SHP77 treated with DMSO at 0.1 percent for 48 hours (cell line): ENCODE measurements around the gene TPMT.
A peak's percentile ranks its signal among the peaks of the same experiment; 100 is the strongest.
"Not testable (repeated sequence)": the region's sequence is repeated elsewhere in the genome, so short reads cannot be mapped to it uniquely, and the experiment has no call there.

Experiments used
- DNase-seq: peaks from one replicate; lab custom pipeline; 2025; lab: John Stamatoyannopoulos, UW

The TPMT gene

DNA sequence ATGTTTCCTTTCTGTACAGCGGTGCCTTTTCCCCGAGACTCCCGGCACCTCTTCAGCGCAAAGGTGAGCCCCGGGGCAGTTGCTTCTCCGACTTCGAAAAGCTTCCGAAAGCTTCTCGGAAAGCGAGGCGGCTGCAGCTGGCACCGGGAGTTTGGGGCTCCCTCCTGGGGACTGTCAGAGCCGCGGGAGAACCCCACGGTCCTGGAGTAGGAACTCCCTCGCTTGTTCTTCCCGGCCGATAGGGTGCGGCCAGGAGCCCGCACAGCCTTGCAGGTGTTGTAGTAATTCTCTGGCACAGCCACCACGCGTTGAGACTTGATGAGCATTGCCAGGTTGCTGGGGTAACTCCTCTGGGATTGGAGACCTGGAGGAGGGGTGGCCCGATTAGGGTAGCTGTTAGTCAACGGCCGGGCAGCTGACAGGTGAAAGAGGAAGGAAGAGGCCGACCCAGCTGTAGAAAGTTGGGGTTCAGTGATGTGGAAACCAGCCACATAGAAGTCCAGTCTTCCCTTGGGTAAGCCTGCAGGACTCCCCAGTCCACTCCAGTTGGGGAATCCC is 1.1 kb upstream of the TPMT start:
- DNase-seq: peak; percentile 62

DNA sequence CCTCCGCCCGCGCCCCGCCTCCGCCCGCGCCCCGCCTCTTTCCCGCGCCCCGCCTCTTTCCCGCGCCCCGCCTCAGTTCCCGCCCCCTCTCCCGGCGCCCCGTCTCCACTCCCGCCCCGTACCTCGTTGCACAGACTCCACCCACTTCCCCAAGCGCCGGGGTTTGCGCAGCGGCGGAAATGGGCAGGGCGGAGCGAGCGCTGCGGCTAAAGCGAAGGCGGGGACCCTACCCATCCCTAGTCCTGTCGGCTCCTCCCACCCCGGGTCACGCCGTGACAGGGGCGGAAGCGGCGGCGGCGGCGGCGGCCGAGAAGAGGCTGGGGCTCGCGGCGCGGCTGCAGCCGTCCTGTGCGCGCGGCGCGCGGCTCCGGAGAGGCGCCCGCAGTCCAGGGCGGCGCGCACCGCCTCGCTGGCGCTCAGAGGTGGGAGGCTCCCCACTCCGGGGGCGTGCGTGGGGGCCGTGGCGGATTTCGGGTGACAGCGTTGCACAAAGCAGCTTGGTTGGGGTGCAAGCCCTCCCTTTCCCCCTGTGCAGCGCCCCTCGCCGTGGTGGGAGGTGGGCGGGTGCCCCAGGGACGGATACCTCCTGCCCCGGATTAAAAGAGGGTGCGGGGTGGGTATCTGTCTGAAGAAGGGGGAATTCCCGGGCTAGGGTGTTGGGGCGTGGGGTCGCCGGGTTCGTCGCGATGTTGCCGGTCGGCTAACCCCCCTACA is 430 bp upstream of the TPMT start, which contains the start of gene KDM1B:
TSS of gene KDM1B (plus strand) at position 273 of the 714 bp plus-strand sequence. CDS start 4,474 bp downstream, outside the sequence.
- DNase-seq: peak; percentile 84

DNA sequence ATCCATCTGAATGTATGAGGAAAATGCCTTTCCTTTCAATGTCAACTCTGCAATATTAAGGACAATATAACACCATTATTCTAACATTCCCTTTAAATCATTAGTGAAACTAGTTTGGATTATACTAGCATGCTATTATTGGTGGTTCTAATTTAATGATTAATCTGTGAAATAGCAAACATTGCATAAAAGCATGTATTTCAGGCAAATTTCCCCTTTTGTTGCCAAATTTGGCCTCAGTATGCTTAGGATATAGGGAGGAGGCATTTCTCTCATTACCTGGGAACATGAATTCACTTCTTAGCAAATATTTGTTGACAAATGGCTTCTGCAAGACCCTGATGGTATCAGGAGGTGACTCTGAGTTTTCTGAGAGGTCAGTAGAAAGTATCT is 1.6 kb downstream of the TPMT start:
- no peak for DNase-seq

DNA sequence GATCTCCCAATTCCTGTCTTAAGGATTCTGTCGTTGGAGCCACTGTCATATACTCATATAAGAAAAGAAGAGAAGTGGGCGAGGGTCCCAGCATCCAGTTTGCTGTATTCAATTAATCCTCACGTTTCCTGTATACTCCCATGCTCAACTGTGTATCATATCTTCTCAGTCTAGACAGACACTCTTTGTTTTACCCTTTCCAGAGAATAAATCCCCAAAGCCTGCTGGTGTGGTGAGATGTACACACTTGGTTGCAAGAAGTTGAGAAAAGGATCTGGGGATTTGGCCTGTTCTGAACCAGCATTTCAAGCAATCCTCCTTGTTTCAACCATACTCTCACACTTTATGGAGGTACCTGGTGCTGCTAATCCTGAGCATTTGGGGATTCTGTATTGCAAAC is 3.1 kb downstream of the TPMT start:
- DNase-seq: no peak

DNA sequence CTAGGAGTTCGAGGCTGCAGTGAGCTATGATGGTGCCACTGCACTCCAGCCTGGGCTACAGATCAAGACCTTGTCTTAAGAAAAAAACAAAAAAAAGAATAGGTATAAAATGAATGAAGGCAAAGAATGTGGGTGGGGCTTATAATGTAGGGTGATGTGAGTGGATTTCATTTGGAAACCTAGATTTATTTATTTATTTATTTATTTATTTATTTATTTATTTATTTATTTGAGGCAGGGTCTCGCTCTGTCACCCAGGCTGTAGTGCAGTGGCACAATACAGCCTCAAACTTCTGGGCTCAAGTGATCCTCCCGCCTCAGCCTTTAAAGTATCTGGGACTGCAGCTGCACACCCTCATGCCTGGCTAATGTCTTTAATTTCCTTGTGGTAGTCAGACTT is 3.5 kb downstream of the TPMT start:
- DNase-seq: not testable (repeated sequence)

DNA sequence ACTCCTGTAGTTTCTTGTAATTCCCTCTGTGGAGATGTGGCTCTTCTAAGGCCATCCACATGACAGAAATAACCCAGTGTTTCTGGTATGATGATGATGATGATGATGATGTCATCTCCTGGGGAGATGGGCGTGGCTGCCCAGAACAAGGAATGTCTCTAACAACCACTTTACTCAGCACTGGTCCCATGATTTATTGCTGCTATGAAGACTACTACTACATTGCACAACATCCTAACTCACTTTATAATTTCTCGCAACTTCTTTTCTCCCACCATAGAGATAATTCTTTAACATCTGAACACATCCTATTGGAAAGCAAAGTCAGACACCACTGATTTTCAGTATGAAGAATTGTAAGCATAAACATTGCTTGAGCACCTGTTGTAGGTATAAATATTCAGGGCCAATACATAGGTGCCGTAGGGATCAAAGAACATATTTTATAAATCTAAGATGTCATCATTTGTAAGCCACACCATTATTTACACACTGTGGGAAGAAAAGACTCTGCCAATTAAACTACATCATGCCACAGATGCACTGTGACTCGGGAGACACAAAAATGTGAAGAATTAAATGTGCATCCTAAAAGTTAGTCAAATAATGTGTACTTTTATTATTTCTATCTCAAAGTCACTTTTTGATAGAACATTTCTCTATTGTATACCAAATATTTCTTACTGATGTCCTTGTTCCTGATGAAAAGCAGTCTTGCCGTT is 6.4 kb downstream of the TPMT start:
- no peak for DNase-seq

DNA sequence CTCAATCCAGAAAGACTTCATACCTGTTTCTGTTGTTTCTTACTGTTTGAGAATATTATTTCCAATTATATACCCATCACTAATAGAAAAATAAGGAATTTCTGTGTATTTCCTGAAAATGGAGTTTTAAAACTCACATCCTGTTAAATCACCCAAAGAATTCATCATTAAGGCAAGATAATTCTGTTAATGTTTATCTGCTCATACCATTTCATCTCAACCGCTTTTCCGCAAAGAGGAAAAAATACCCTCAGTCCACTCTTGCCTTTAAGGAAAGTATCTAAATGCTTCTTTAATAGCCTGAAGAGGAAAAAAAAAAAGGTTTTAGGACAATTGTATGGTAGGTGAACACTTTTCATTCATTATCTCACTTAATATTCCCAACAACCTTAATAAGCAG is 7.3 kb downstream of the TPMT start:
- DNase-seq: no peak

DNA sequence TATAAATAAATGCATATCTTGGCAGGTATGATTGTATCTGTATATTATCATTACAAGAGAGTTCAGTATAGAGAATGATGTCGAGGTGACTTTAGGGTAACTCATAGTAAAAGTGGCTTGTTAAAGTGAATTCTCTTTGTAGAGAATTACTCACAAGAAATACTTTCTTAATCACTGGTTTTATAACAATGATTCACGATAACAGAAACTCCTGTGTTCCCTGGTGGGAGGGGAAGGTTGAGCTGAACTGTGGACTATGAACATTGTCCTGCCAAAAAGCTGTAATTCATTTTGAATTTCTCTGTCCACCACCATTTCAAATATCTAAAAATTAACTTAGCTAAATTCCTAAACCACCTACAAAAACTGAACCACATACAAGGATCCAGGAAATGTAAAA is 7.7 kb downstream of the TPMT start:
- DNase-seq: no peak

DNA sequence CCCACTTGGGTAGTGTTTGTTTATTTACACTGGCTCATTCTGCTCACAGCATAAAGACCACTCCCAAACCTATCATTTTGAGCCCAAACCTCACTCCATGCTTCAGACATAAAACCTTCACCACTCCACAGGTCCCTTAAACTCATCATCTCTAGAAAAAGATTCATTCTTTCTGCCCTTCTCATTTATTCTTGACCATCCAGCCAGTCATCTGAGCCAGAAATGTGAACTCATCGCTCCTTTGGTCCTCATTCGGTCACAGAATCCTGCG is 12.4 kb downstream of the TPMT start:
- DNase-seq: no peak

DNA sequence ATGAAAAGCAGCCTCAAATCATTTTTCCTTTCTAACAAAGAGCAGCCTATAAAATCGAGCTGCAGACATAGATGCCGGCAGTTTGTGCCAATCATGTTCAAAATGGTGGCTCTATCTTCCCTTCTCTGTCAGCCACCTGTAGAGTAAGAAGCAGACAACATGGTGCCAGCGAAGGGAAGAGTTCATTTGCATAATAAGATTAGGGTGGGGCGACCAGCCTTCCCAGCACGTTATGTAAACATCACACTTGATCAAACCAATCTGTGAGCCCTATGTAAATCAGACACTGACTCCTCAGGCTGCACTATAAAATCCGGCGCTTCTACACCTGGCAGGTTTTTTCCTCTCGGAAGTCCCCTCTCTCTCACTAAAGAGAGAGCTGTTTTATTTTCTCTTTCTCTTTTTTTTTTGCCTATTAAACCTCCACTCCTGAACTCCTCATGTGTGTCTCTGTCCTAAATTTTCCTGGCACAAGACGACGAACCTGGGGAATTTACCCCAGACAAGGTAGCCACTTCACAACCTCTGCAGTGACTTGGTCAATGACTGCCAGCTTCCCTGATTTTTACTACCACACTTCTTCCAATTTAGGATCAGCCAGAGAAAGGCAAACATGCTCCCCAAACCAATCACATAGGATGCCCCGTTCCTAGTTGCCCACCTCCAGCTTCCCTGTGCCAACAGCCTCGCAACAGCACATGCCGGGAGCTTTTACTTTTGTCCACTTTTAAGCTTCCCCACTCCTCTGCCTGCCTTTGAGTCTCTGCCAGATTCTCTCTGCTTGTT is 12.9 kb downstream of the TPMT start:
- DNase-seq: no peak

DNA sequence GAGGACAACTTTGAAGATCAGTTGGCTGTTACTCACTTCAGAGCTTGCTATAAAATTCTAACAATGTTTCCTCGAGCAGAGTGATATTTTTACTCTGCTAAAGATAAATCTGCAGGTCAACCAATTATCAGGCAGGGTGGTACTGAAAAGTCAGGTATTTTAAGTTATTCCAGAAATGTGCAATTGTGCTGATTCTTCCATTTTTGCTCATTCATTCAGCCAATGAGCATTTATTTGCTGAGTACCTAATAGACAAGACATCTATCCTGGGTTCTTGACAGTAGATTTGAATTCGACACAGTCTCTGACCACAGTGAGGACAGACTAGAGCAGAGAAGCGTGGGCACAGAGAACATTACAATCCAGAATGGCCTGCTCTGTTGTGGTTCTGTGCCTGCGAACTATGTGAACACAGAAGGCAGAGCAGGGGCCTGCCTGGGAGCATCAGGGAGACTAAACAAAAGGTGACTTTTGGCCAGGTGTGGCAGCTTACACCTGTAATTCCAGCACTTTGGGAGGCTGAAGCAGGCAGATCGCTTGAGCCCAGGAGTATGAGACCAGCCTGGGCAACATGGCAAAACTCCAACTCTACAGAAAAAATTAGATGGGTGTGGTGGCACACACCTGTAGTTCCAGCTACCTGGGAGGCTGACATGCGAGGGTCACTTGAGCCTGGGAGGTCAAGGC is 14.8 kb downstream of the TPMT start:
- no peak for DNase-seq

DNA sequence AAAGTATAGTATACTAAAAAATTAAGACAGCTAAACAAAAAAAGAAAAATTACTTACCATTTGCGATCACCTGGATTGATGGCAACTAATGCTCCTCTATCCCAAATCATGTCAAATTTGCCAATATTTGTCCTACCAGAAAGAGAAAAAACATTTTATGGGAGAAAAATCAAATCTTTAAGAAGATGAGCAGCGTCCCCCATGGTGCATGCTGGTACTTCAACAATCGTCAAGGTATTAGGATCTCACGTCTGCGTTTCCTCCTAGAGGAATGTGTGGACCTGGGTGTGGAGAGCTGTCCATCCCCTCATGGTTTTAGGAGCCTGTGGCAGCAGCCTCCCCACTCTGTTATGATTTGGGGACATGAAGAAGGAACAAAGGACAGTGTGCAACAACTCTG is 16.0 kb downstream of the TPMT start:
- DNase-seq: no peak

DNA sequence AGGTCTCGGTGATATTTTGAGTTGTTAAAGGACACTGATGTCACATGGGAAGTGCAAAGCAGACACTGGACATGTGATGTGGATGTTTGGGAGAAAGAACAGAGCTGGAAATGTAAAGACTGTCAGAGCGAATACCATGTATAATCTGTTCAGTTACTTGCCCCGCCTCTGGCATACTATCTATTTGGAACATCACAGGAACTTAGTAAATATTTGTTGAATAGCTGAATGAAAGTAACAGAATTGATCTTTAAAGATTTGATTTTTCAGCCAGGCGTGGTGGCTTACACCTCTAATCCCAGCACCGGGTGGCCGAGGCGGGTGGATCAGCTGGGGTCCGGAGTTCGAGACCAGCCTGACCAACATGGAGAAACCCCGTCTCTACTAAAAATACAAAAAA is 18.6 kb downstream of the TPMT start:
- no peak for DNase-seq

DNA sequence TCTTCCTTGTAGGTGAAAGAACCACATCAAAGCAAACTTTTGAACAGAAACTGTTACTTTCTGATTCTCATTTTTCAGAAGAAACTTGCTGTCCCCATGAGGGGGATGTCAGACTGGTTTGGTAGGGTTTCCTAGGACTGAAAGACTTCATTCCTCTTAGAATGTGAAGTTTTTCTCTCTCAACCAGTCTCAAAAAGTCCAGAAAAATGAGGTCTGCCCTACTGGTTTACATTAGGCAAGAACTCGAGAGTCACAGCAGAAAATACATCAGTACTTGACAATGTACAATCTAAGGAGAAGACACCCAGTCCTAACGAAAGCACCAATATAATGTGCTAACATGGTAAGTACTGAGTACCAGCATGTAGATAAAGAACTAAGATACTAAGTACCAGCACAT is 19.7 kb downstream of the TPMT start:
- DNase-seq: no peak

DNA sequence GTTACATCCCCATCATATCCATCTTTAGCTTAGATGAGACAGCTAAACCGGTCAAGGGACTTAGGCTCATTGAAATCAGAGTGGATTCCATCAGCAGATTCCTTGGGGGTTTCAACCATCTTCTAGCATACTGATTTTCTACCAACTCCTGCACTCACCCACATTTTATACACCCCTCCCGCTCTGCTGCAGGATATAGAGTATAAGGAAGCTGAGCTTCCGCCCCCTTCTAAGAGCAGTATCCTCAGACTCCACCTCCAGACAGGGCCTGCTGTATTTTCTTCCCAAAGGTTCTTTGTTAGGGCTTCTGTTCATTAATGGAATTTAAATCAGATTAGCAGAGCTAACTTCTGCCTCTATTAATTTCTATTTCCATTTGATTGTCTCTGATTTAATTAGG is 22.5 kb downstream of the TPMT start:
- DNase-seq: no peak

DNA sequence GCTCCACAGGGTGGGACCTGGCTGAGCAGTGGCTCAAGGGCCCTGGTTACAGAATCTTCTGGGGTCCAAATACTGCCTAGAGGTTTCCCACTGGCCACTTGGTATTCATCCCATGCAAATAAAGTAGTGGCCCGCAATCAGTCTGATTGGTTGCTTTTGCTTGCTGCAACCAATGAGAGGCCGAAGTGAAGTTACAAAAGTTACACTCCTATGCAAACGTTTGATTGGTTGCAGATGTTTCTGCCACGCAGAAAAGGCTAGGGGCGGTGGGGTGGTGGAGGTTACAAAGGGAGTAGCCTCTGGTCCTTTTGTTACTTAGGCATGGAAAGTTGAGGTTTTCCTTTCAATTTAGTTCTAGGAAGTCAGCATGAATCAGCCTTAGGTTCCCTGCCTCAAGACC is 28.8 kb downstream of the TPMT start:
- no peak for DNase-seq

DNA sequence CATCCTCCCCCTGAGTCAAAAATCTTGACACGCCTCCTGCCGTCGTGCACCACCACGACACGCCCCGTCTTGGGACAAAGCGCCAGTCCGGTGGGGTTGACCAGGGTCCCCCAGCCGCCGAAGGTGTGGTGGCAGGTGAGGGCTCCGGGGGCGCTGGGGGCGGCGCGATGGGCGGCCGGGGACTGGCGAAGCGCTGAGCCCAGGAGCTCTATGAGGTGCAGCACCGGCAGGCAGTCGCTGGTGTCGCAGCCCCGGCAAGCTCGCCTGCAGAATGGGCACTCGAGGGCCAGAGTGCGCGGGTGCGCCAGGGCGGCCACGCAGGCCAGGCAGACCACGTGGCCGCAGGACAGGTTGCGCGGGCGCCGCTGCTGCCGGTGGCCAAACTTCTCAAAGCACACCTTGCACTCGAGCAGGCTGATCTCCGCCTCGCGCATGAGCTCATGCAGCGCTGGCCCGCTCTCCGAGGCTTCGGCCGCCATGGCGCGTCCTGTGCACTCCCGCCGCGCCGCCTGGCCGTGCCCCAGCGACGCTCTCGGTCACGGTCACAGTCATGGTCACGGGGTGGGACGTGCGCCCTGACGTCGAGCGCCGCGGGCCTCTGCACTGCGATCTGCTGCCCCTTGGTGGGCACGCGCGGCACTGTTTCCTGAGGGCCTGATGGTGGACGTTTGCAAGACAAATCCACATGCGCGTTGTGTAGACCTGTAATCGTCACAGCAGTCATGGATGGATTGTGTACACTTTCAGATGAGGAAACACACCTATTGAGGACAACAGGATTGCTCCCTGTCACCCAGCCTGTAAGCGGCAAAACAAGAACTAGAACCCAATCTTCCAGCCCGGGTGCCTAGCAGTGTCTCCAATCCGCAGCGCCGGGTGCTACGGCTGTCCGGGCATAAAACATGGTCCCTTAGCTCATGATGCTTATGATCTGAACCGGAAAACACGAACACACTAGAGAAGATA is 32.5 kb downstream of the TPMT start, which contains the start of gene NHLRC1:
TSS of gene NHLRC1 (minus strand) at position 550 of the 966 bp plus-strand sequence. CDS start at position 479, 71 bp downstream.
- DNase-seq: peak; percentile 25

DNA sequence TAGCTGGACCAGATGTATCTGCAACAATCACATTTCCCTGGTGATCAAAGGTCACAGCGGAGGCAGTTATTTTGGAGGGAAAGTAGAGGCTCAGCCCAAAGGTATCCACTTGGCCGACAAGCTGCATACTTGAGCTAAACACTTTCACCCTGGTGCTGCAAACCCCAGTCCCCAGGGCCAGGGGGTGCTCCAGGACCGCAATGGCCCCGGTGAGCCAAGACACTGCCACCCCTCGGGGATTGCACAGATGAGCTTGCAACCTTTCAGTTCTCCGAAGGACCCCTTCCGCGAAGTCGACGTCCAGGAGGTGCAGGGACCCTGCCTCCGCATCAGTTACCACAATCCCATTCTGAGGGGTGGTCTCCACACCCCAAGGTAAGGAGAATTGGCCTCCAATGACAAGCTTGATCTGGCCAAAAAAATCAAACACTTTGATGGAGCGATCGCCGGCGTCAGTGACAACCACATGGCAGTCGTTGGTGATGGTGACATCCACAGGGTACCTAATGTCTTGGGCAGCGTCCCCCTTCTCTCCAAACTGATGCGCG is 33.2 kb downstream of the TPMT start:
- DNase-seq: no peak

DNA sequence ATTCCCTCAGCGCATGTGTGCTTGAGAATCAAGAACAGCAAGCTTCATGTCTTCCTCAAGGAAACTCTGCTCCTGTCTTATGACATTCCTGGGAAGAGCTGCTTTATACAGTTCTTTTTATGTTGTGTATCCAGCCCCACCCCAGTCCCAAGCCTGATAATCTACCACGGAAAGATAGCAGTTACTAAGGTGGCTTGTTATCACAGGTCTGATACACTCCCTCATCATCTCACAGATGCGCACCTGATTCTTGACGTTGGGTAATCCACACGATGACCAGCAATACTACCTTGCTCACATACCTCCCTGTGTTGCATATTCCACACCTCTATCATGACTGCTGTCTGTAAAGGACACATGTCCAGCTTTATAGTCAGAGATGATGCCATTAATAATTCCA is 35.6 kb downstream of the TPMT start:
- DNase-seq: no peak

DNA sequence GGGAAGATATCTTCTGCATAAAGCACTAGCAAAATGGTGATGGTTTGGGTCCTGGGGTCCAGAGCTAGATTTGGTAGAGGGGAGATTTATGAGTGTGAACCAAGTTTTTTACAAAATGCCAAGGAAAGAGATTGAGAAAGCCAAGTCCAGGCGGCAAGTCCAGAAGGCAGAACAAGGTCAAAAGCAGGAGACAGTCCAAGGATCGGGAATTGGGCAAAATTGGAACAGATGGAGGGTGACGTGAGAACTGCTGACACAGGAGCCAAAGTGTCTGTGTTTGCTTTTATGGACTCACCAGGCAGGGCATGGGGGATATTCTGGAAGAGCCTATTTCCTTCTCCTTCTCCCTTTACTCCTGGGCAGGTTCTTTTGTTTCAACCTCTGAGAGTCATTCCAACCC is 36.5 kb downstream of the TPMT start:
- DNase-seq: no peak

DNA sequence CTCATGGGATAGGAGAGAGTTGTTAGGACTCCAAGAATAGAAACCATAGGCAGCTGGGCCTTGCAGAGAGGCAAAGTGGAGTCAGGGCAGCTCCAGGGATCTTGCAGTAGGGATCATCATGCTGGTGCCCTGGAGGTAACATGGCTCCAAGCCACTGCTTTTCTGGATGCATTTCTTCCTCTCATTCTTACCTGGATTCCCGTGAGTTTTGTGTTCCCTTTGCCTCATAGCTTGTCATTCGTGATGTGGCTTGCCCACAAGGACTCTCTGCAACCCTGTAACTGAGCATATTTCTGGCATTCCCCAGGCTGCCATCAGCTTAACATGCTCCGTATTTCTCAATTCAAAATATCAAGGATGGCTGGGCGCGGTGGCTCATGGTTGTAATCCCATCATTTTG is 37.7 kb downstream of the TPMT start:
- no peak for DNase-seq
